Stimulated activated CD8-positive, alpha-beta memory T cell treated with anti-CD3 and anti-CD28 coated beads, Interleukin-12 subunit alpha, Interleukin-12 subunit beta, amount 100 ng/mL, for 24 hours (primary cell): ENCODE measurements around the gene DNAJC4.

ENCODE experiments used
- DNase-seq: peaks from one replicate; pipeline ENCODE4 v3.0.0-alpha.2; 2020; ENCODE audit errors: extremely low read depth

Gene DNAJC4

DNA sequence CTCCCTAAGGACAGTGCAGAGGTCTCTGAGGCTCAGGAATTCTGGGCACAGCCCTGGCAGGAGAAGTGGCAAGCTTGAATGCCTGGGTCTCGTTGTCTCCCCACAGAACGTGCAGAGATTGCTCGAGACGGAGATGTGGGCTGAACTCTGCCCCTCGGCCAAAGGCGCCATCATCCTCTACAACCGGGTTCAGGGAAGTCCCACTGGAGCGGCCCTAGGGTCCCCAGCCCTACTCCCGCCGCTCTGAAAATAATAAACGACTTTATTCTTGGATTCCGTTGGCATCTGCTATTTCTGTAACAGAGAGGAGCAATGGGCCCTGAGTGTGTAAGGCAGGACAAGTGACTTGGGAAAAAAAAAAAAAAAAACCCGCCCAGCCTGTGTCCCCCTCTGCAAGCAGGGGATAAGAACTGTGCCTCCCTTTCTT, 591 bp upstream of the DNAJC4 start:
- no peak for DNase-seq

GRCh38 chr11:64230985-64231365, 627 bp downstream of the DNAJC4 start:
- no peak for DNase-seq

DNA sequence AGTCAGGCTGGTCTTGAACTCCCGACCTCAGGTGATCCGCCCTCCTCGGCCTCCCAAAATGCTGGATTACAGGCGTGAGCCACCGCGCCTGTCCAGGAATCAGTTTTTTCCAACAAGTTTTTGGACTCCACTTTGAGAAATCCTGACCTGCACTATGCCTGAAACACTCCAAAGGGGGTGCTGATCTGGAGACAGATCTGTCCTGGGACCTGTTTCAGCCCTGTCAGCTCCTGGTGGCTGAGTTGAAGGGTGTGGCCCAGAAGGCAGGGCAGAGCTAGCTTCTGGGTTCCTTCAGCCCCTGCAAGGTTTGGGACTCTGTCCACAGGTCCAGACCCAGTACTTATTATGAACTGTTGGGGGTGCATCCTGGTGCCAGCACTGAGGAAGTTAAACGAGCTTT, 1.2 kb downstream of the DNAJC4 start:
- DNase-seq: no peak

DNA sequence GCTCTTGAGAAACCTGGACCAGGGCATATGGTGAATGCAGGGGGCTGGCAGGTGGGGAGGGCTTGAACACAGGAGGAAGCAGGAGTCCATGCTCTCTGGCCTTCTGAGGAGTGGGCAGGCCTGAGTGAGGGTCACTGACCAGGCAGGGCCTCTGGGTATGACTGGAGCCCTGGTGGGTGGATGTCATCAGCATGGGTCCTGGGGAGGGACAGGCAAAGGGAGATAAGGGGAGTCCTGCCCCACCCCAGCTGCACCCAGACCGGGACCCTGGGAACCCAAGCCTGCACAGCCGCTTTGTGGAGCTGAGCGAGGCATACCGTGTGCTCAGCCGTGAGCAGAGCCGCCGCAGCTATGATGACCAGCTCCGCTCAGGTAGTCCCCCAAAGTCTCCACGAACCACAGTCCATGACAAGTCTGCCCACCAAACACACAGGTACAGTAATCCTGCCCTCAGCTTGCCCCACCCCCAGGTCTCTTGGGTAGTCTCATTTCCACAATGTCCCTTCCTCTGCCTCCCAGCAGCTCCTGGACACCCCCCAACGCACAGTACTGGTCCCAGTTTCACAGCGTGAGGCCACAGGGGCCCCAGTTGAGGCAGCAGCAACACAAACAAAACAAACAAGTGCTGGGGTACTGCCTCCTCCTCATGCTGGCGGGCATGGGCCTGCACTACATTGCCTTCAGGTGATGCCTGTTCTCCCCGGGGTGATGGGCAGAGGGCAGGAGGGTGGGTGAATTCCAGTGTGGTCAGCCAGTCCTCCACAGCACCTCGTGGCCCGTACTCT, 2.0 kb downstream of the DNAJC4 start:
- no peak for DNase-seq

DNA sequence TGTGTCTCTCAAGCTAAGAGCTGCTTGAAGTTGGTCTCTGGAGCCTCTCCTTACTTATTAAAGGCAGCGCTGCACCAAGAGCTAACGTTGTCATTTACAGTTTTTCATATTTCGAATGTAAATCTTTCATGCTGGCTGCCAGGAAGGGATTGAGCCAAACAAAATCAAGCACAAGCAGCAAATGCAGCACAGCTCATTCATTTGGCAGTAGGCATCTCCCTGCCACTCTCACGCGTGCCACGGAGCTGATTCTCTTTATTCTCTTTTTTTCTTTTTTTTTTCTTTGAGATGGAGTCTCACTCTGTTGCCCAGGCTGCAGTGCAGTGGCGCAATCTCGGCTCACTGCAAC, 2.6 kb downstream of the DNAJC4 start:
- no peak for DNase-seq

DNA sequence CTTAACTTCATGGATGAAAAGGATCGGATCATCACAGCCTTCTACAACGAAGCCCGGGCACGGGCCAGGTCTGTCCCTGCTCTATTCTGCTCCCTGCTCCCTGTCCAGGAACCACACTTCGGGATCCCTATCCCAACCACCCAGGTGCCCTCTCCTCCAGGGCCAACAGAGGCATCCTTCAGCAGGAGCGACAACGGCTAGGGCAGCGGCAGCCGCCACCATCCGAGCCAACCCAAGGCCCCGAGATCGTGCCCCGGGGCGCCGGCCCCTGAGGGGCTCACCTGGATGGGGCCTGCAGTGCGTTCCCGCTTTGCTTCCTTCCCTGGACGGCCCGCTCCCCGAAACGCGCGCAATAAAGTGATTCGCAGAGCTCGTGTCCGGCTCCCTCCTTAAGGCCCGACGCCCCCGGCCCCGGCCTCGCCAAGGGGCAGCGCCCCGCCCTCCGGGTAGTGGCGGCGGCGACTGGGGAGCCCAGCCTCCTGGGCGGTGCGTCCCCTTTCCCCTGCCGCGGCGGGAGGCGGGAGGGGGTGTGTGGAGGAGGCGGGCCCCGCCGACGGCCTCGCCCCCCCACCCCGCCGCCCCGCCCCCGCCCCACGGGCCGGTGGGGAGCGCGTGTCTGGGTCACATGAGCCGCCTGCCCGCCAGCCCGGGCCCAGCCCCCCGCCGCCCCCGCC, 3.7 kb downstream of the DNAJC4 start, which contains the start of gene VEGFB:
Gene VEGFB (plus strand): TSS at position 672 of the 674 bp plus-strand sequence. CDS start 250 bp downstream, outside the sequence.
- DNase-seq: no peak

GRCh38 chr11:64234647-64235379, 4.5 kb downstream of the DNAJC4 start:
- DNase-seq: no peak

DNA sequence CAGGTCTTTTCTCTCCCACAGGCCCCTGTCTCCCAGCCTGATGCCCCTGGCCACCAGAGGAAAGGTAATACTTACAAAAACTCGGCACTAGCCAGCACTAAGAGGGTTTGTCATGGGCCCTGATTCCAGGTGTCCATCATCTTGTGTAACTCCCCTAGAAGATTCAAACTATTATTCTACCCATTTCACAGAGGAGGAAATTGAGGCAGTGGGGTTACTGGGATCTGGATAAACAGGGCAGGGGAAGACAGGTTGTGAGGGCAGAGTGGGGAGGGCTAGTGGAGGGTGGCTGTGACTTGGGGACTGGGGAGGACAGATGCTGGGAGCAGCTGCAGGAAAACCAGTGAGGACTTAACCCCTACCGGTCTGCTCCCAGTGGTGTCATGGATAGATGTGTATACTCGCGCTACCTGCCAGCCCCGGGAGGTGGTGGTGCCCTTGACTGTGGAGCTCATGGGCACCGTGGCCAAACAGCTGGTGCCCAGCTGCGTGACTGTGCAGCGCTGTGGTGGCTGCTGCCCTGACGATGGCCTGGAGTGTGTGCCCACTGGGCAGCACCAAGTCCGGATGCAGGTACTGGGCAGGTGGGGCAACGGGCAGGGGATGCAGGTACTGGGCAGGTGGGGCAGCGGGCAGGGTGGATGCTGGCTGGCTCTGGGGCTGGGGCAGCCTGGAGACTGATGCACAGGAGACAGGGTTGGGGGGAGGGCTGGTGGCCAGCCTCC, 5.3 kb downstream of the DNAJC4 start:
- no peak for DNase-seq

- no peak for DNase-seq
Measured at GRCh38 chr11:64237484-64237951, 7.2 kb downstream of the DNAJC4 start.

- no peak for DNase-seq
Measured at GRCh38 chr11:64238076-64238475, 7.7 kb downstream of the DNAJC4 start.

DNA sequence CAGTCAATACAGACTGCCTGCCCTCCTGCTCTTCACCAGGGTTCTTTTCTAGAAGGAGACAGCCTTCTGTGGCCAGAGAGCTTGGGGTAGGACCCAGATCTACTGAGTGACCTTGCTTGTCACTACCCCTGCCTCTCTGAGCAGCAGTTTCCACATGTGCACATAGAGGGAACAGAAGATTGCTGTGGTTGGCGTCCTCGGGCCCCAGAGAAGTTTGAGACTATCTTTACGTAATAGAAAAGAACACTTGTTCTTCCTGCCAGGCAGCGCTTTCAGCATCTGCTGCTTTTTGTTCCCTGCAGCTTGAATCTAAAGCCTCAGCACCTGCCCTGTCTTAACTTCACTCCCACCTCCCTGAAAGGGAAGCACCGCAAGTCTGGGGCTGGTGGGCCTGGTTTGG, 8.7 kb downstream of the DNAJC4 start:
- DNase-seq: no peak

GRCh38 chr11:64239662-64240434, 9.5 kb downstream of the DNAJC4 start:
- no peak for DNase-seq

- peak; percentile 96 for DNase-seq
Measured at GRCh38 chr11:64240435-64241240, 10.3 kb downstream of the DNAJC4 start, which contains the start of gene FKBP2. TSS of gene FKBP2 (plus strand) at chr11:64241095. CDS start at chr11:64242388, 1,293 bp downstream.

DNA sequence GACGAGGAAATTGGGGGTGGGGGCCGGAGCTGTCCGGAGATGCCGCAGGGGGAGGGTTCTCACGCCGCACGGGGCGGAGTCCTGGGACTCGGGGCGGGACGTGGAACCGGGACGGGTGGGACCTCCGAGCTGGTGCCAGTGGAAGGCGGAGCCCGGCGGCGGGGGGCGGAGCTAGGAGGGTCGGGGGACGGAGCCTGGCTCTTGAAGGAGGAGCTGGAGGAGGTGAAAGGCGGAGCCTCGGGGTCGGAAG, 10.8 kb downstream of the DNAJC4 start:
- peak; percentile 99 for DNase-seq

- no peak for DNase-seq
Measured at GRCh38 chr11:64241491-64242374, 11.4 kb downstream of the DNAJC4 start.

- no peak for DNase-seq
Measured at GRCh38 chr11:64243236-64243854, 13.0 kb downstream of the DNAJC4 start.

GRCh38 chr11:64244107-64244506, 13.8 kb downstream of the DNAJC4 start:
- no peak for DNase-seq

- DNase-seq: no peak
Measured at GRCh38 chr11:64244966-64245365, 14.6 kb downstream of the DNAJC4 start.

DNA sequence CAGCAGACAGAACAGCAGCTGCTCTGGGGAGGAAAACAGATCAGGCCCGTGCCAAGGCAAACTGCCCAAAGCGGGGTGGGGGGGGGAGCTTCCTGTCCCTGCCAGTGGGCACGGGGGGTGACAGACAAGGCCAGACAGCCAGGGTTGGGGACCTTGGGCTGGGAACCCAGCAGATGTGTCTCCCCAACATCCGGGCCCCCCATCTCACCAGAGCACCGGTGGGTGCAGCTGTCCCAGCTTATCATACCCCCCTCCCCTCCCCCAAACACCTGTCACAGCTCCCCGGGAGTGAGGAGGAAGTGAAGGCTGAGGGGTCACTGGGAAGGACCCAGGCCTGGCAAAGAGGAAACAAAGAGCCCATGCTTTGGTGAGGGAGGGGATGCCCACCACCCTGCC, 15.1 kb downstream of the DNAJC4 start:
- no peak for DNase-seq
